Measurements from ENCODE around the gene KIF16B.

The KIF16B gene

GRCh38 chr20:16517946-16518783, 55.1 kb downstream of the KIF16B start:
- no peak for DNase-seq

GRCh38 chr20:16516794-16517193, 56.5 kb downstream of the KIF16B start:
- DNase-seq, result no peak

GRCh38 chr20:16515046-16515445, 58.2 kb downstream of the KIF16B start:
- DNase-seq, result no peak

DNA sequence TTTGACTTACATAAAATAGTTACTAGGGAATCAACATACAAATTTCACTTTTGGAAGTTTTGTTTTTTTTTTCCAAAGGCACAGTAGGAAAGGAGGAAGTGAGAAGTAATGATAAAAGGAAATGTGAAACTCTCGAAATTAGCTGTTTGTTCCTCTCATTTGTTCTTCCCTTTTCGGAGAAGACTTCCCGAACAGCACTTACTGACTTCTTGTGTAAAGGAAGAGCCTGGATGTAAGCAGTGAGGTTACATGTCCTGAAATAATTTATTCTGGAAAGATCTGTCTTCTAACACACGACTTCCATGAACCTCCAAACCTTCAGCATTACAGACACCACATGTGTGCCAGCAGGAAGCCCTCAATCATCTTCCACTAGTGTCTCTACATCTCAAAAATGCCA, 59.1 kb downstream of the KIF16B start:
- no peak for DNase-seq

- DNase-seq, result no peak
These were observed 67.4 kb downstream of the KIF16B start for GRCh38 chr20:16505894-16506293.

DNA sequence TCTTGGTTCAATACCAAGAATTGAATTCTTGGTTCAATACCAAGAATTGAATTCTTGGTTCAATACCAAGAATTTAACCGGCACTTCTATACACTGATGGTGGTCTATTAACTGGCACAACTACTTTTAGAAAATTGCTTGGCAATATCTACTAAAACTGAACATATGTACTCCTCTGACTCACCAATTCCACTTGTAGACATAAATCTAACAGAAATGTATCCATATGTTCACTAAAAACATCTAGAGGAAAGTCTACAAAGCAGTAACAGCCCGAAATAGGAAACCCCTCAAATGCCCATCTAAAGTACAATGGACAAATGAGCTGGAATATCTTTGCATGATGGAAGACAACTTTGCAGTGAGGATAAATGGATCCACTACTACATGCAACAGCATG, 71.9 kb downstream of the KIF16B start:
- no peak for DNase-seq

- DNase-seq, result no peak
These were observed 73.1 kb downstream of the KIF16B start for GRCh38 chr20:16500197-16500596.

- DNase-seq, result no peak
These were observed 74.6 kb downstream of the KIF16B start for GRCh38 chr20:16498526-16499253.

DNA sequence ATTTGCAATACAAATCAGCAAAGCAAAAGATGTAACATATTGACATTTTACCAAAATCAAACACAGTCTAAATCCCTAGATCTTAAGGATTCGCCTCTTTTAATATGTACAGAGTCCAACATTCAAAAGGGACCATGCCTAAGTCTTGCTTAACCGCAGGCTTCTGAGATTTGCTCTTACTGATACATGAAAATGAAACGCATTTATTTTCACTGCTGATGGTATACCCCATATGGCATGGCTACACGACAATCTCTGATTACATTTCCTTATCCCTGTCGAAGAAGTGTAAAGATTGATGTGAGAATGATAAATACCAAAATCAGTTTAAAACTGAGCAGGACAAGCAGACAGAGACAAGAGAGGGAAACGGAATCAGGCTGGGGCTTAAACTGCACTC, 75.4 kb downstream of the KIF16B start:
- no peak for DNase-seq

DNA sequence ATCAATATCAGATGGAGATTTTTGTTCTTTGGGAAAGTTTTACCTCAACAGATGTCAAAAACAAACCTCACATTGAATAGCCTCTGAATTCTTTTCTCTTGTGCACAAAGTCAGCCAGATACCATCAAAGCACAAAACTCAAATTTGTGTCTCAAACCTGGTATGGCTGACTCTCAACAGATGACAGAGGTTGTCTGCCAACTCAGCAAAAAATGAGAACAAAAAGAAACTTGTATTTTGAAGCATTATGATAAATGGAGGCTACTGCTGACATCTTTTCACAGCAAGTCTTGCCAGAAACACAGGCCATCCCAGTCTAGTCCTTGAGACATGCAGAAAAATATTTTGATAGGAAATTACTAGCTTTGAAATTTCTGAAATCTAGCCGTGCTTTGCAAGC, 79.8 kb downstream of the KIF16B start:
- no peak for DNase-seq

DNA sequence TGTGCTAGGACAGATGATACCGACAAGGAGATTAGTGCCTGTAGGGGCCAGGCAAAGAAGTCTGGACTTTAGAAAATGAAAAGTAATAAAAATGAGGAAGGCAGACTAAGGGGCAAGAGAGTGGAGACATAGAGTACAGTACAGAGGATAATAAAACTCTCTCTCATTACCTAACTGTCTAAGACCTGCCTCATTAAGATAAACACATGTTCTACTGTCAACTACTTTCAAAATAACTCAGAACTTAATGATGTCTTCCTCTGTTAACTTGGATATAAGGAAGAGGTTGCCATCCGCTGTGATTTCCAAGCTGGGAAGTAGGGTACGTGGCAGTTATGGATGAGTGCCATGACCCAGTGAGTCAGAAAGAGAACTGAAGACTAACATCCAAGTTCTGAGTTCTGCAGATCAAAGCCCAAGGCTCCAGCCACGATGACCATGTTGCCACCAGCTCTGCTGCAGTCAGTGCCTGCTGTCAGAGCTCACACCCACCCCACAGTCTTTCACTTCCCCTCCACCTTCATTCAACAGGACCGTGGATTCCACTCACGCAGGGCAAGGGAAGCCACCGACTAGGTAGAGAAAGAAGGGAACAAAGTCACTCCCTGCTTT, 81.8 kb downstream of the KIF16B start:
- DNase-seq, result no peak

GRCh38 chr20:16490696-16491095, 82.6 kb downstream of the KIF16B start:
- DNase-seq, result no peak

GRCh38 chr20:16488616-16489015, 84.6 kb downstream of the KIF16B start:
- no peak for DNase-seq

GRCh38 chr20:16488086-16488485, 85.2 kb downstream of the KIF16B start:
- DNase-seq, result no peak

DNA sequence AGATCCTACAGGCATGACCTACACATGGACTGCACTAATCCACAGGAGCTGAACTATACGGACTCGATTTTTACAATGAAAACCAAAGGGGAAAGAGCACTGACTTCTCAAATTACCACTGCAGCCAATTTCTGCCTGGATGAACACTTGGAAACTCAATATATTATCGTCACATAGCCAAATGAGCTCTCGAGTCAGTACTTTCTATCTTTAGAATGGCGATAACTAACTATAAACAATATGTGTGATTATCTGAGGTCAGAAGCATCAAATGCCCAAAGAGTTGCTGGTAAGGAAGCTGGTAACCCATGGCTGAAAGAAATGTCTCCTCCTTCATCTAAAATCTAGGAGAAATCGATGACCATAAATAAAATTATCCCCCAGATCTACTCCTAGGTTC, 86.7 kb downstream of the KIF16B start:
- no peak for DNase-seq

DNA sequence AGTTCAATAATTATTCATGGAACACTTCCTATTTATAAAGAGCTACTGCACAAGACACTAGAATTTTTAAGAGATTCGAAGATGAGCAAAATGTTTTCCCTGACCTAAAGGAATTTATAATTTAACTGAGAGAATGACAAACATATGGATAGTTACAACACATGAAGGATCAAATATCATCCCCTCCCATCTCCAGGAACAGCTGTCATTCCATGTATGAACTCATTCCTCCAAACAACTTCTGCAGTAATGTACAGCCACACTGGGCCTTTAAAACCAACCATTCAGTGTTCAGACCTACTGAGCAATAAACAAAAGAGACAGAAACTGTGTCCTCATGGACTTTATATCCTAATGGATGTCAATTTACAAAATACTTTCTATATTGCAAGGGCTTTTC, 87.8 kb downstream of the KIF16B start:
- no peak for DNase-seq

DNA sequence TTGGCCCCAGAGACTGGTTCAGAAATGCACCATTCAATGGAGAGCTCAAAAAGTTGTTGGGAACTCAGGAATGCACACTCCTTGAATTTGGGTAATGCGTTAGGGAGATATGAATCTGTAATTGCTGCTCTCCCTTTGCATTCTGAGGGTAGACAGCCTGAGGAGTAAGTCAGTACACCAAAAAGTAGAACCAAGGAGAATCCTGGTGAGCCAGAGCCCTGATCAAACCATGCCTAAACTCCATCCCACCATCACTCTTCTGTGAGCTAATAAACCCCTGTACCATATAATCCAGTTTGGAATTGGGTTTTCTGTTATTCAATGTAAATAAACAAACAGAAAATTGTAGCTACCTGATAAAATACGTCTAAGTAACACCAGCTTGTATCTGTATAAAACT, 90.2 kb downstream of the KIF16B start:
- DNase-seq, result no peak

- DNase-seq, result no peak
These were observed 91.3 kb downstream of the KIF16B start for GRCh38 chr20:16481977-16482376.

GRCh38 chr20:16479666-16480065, 93.6 kb downstream of the KIF16B start:
- DNase-seq, result no peak

- no peak for DNase-seq
These were observed 95.6 kb downstream of the KIF16B start for GRCh38 chr20:16477632-16478031.

GRCh38 chr20:16476032-16476431, 97.2 kb downstream of the KIF16B start:
- DNase-seq, result no peak

DNA sequence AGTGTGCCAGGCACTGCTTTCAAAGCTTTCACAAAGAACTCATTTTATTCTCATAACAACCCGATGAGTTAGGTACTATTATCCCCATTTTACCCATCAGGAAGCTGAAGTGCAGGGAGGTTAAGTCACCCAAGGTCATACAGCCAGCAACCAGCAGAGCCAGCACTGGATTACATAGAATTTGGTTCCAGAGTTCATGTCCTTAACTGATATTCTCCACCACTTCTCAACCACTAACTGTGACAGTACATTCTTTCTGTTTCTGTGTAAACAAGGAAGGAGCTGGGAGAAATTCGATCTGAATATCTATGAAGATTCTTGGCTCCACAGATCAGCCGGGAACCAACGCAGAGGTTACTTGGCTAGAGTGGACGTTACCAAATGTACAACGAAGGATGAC, 98.0 kb downstream of the KIF16B start:
- no peak for DNase-seq

DNA sequence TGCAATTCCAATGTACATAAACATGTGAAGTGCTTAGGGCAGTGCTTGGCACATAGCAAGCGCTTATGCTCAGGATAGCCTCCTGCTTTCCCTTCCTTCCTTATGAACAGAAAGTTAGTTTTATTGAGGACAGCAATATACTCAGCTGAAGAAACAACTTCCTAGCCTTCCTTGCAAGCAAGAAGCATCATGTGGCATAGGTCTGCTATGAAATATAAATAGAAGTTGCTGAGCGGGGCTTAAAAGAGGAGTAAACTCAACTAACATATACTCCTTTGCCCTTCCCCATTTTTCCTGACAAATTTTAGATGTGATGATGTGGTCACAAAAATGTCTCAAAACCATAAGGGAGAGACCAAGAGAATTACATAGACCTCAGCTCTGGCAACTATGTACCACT, 98.9 kb downstream of the KIF16B start:
- DNase-seq, result no peak
